EH (cell line): ENCODE results near the gene MAD1L1.

Experiments used
- DNase-seq: peaks from one replicate; pipeline ENCODE4 v3.0.0-alpha.2; 2015; ENCODE audit warnings: low read depth

MAD1L1 gene

DNA sequence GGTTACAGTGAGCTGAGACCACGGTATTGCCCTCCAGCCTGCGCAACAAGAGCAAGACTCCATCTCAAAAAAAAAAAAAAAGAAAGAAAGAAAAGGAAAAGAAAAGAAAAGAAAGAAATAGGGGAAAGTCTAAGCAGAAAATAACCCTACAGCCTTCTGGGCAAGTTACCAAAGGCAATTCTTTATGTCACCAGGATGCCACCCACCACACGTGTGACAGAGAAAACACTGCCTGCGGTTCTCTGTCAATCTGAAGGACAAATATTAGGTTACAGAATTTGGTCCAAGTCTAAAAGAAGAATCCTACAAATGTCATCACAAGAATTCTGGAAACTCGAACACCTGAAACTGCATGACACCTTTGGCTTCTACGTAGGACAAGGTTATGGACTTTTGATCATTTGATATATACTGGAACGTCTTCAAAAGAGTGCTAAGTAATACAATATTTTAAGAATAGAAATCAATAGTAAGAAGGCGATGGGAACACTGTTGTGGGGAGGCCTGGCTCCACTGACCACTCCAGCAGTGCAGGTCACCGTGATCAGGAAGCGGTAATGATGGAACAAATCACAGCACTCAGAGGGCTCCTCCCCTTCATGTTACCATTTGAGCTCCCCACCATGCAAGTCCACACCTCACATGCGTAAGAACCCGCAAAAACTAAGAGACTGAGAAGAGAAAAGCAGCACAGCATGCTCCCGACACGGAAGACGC, 75.8 kb downstream of the MAD1L1 start:
- DNase-seq, result no peak

DNA sequence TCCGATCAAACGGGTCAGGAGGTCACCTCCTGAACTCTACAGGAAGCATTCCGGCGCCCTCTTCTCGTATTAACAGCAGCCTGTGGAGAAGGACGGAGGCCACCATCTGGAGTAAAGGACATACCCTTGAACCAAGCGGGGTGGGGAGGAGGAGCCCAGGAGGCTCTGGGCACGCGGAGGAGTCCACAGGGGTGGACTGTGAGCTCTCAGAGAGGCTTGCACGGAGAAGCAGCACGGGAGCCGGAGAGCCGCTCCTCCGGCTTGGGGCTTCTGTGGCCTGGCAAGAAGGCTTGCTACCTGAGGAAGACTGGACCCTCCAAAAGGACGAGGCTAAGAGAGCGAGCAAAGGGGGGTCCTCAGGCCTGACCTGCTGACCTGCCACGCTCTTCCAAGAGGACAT, 77.9 kb downstream of the MAD1L1 start:
- DNase-seq, result no peak

DNA sequence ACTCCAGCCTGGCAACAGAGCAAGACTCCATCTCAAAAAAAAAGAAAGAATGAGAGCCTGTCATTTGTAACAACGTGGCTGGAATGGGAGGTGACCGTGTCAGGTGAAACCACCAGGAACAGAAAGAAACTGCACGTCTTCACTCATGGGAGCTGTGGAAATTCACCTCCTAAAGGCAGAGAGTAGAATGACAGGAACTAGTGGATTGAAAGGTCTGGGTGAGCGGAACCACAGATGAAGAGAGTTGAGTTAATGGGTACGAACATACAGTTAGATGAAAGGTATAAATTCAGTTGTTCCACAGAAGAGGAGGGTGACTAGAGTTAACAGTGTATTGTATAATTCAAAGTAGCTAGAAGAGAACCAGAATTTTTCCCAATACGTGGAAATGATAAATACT, 78.6 kb downstream of the MAD1L1 start:
- no peak for DNase-seq

DNA sequence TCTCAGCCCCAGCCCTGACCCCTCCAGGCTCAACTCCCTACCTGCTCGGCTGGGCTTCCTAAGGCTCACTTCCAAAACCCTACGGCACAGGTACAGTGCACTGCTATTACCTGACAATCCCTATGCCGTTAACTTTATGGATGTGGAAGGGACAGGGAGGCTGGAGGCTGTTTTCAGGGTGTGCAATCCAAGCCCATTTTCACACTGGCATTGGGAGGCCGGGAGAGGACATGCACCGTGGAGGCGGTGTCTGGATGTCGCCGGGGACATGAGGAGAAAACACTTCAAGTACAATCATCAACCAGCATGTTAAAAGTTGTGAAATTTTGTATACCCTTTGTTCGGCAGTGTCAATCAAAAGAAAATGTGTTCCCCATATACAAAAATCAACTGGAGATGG, 80.1 kb downstream of the MAD1L1 start:
- DNase-seq, result no peak

DNA sequence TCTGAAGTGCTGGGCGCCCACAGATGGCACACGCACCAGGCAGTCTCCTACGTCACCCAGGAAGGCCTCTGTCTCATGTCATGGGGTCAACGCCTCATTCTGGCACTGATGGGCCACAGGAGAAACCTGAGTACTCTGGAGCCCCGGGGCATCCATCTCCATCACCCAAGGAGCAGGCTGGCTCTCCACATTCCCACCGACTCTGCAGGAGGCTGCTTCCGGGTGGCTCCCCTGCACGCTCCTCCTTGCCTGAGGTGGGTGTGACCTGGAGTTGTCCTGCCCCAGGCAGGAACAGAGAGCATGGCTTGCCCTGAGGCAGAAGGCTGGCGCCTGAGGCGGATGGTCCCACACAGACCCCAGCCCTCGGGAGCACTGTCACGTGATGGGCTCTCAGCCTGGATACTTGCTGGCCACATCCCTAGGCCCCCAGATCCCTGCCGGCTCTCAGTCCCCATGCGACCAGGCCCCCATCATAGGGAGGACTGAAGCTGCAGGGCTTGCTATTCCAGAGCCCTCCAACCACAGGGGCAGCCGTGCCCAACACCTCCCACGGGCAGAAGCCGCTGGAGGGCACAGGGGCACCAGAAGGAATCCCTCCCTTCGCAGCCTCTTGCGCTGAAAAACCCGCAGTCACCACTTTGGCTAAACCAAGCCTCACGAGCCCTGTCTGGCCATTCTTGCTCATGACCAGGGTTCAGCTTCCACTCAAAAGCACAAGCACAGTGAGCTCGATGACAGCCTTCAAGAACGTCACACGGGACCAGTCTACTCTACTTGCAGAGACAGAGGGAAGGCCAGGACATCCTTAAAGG, 80.7 kb downstream of the MAD1L1 start:
- DNase-seq, result peak; percentile 4

DNA sequence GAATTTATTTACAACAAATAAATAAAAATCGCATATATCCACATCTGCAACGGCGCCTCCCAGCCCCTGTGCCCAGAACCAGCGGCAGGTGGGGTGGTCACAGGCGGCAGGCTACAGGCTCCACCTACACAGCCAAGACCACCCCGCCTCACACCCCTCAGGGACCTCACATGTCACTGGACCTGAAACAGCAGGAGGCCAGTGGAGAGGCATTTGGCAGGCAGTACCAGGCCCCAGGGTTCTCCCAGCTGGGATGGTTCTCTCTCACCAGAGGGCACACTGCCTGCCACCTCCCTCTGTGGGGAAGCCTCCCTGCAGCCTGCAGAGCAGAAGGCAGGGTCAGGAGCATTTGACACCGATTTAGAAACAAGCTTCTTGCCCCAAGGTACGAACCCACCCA, 81.5 kb downstream of the MAD1L1 start:
- no peak for DNase-seq

DNA sequence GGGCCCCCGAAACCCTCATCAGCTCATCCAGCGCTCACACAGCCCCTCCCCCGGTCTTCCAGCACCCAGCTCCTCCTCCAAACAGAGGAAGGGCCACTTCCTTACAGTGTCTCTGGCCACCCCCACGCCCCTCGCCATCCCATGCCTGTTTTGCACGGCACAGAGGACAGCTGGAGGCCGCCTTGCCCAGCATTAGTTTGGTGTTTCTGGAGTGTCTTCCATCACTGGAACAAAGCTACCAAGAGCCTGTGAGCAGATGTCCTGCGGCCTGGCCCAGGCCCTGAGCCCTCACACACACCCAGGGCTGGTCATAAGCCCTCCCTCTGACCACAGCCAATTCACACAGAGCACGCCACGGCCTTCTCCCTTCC, 82.3 kb downstream of the MAD1L1 start:
- DNase-seq, result no peak

DNA sequence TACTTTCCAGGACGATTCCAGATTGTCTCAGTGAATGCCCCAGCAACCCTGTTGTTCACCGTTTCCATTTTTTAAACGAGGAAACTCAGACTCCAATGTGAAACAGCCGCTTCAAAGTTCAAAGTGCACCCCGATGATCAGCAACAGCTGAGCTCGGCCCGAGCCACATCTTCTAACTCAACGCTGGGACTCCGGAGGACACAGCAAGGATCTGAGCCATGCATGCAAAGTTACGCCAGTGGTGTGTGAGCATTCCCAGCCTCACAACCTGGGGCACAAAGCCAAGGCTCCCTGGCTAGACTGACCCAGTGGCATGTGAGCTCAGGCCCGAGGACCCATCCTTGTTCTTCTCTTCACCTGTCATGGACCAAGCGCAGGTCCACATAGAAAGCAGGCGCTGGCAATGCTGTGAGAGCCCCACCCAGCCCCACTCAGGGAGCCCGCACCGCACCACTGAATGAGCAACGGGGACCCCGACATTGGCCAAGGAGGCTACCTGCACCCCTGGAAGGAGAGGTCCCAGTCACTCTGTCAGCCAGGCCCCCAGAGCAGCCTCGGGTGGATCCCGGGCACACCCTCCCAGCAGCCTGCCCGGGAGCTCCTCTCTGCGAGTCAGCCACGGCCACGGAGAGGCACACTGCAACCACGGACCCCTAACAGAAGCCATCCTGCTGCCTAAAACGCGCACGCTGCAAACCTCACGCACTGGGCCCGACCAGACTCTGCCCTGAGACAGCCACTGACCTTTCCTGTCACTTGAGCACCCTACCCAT, 82.9 kb downstream of the MAD1L1 start:
- no peak for DNase-seq

DNA sequence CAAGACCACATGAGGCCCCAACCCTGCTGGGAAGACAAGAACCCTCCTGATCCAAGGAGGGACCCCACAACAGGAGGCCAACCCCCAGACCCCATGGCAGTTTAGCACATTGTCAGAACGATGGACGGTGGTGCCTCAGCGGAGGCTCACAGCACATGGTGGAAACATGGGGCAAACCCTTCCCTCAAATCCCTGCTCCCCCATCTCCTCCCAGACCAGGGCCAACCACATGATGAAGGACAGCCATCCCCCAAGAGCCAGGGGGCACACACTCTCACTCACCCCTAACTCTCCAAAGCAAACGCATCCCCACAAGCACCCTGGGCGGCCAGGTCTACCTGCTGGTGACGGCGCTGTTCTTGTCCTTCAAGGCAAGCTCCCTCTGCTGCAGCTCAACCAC, 83.9 kb downstream of the MAD1L1 start:
- DNase-seq, result no peak

DNA sequence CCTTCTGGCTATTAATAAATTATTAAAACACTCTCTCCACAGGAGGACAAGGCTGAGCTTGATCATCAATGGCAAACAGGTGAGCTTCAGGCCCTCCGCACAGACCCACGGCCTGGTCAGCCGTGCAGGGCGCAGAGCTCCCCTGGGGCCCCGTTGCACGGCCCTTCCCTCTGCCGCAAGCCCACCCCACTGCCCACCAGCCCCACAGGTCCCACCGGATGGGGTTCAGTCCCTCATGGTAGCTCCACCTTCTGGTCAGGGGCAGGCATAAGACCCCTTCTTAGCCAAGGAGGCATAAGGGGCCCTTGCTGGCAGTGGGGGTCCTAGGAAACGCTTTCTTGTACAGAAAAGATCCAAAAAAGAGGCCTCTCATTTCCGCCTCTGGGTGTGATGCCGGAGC, 84.6 kb downstream of the MAD1L1 start:
- no peak for DNase-seq

DNA sequence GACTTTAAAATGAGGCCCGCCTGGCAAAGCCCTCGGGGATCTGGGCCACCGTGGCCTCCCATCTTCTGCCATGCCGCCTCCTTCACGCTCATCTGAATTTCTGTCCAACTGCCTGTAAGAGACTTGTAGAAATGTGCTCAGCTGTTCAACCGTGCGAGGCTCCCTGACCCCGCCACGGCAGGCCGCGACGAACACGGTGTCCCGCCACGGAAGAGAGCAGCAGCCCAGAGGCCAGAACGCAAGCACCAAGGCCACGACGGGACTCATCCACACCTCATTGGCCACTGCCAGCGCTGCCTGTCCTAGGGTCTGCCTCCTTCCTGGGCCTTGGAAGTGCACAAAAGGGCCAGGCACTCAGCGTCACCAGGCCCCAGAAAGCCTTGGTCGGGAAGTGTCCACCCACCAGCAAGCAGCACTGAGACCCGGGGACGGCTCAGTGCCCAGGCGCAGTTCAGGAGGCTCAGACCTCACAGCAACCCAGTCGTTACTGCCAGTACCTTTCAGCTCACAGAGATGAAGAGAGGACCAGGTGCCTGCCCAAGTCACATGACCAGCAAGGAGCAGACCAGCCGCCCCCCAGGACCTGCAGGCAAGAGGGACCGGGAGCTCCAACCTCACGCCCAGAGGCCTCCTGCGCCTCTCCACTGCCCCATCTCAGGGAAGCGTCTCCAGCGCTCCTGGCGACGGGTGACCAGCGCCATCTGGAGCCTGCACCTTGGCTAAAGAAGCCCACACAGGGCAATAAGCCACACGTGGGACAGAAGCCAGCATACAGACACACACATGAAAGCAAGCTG, 85.9 kb downstream of the MAD1L1 start:
- DNase-seq, result no peak

DNA sequence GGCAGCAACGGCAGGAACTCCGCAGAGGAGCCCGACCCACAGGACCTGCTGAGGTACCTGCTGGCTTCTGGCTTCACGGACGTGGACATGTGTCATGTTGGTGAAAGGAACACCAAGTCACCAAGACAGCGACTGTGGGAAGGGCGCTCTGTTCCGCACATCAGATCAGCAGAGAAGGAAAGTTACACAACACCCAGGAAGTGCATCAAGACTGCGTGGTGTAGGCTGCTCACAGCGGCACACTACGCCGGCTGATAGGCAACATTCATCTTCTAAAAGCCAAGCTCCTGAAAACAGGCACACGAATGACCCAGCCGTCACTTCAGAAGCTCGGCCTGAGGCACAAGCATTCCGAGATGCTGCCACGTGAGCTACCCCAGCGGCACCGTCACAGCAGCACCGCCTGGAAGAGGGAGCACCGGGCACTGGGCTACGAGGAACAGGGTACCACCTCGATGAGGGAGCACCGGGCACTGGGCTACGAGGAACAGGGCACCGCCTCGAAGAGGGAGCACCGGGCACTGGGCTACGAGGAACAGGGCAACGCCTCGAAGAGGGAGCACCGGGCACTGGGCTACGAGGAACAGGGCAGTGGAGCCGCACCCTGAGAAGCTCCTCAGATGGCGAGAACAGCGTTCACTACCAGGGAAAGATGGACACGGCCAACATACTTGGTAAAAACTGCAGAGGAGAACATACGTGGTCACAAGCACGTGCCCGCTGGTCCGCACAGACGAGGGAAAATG, 86.7 kb downstream of the MAD1L1 start:
- DNase-seq, result no peak

DNA sequence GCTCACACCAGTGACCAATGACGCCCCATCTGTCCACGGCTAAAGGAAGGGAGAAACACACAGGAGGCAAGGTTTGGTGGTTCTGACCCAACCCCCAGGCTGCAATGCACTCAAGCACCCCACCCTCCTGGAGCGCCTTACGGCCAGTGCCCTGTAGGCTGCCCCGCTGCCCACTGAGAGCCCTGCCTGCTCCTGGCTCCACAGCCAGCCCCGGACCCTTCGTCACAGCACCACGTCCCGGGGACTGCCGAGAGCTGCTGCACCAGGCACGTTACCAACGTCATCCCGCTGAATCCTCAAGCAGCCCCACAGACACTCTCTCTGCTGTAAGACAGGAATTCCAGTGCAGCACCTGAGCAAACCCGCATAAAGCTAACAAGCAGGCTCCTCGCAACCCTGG, 87.8 kb downstream of the MAD1L1 start:
- no peak for DNase-seq

DNA sequence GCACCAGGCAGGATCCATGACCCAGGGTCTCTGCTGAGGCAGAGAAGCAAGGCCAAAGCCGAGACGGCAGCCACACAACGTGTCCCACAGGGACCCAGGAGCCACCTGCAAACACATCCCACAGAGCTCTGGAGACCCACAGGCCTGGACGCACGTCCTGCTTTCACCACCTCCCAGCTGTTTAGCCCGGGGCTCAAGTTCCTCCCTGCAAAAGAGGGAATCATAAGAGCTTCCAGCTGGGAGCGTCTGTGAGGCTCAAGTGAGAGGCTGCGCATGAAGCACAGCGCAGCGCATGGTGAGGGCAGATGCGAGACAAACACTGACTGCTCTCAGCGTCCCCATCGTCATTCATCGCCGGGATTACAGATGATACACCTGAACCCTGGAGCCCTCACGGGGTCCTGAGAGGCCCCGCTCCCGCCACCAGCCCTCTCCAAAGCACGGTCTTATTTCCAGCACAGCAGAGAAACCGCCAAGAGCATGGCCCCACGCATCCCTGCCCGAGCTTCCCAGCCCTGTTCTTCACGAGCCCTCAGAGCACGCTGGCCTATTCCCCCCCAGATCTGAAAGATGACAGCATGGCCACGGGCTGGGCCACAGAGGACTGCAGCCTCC, 88.7 kb downstream of the MAD1L1 start:
- no peak for DNase-seq

DNA sequence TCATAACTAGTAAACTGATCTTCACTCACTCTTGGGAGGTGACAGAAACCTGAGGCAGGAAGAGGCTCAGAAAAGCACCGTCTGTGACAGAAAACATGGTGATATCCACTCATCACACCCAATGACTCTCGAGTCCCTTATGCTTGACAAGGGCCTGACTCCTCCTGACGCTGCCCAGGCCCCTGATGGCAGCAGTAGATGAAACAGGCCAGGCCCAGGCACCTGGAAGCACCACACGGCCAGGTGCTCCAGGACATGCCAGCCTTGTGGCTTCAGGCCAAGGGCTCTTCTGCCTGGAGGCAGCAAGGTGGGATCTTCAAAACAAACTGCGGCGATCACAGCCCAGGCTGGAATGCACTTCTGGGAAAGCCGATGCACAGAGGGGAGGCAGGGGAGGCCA, 89.3 kb downstream of the MAD1L1 start:
- DNase-seq, result no peak

DNA sequence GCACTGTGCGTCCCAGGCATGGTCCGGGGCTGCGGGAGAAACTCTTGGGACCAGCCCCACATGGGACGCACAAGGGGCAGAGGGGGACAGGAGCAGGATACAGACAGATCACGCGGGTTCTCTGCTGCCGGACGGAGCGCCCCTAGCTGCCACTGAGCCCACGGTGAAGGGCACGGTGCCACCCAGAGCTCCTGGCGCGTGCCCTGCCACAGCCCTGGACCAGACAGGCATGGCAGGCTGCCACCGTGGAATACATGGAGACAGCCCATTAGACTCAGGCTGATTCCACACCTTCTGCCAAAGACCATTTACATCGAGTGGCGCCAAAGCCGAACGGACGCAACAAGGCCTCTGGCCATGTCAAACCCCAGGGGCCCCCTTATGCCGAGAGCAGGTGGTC, 90.4 kb downstream of the MAD1L1 start:
- no peak for DNase-seq

DNA sequence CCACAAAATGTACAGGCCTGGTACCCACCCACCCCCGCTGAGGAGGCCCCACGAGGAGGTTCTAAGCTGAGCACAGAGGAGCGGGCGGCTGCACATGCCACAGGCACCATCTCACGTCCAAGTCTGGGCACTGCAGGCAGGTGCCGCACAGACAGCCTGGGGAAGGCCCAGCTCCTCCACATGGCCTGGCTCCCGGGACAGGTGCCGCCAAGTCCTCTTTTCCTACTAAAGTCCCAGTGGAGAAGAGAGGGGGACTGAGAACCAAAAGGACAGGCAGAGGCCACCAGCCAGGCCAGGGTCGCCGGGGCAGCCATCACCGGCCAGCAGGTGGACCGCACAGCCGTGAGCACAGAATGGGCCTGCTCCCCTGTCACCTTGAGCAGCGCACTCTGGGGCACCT, 91.1 kb downstream of the MAD1L1 start:
- no peak for DNase-seq

DNA sequence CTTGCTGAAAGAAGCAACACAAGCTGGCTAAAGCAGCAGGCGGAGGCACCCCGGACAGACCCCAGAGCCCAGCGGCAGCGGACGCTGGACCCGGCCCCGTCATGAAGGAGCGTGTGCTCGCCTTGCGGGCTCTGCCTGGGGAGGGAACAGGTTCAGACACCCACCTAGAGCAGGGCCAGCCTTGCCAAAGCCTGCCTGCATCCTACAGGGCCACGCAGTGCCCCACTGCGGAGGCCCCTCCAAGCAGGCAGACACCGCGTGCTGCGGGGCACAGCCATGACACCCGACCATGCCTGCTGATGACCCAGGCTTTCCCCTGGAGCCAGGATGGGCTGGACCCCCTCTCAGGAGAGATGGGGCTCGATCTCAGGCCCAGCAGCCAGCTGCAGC, 91.7 kb downstream of the MAD1L1 start:
- no peak for DNase-seq

DNA sequence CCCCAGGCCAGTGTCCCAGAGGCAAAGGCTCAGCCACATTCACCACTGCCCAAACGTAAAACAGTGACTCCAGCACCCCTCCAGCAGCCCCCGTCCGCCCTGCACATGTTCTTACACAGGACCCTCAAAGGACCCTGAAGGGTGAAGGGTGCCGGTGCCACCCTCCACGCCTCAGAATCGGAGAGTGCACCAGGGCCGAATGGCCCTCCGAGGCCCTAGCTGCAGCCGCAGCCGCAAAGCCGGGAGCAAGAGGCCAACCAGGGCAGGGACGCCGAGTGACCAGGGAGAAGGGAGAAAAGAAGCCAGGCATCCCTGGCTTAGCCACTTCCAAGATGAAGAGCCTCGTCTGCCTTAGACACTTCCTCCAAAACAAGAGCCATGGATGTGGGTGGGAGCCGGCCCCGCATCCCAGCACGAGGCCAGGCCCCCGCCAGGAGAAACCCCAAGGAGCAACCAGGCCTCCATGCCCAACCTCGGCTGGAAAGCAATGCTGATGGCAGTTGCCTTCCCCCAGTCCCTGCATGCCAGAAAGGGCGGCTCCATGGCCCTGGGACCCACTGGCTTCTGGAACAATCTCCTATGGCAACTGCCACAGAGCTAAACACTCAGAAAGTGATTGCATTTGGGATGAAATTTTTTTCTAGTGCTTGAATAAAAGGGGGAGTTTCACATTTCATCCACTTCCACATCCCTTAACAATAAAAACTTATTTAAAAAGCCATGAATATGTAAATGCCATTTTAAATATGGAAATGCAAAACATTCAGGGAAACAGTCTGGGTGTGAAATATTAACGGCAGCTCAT, 92.3 kb downstream of the MAD1L1 start:
- DNase-seq, result no peak

DNA sequence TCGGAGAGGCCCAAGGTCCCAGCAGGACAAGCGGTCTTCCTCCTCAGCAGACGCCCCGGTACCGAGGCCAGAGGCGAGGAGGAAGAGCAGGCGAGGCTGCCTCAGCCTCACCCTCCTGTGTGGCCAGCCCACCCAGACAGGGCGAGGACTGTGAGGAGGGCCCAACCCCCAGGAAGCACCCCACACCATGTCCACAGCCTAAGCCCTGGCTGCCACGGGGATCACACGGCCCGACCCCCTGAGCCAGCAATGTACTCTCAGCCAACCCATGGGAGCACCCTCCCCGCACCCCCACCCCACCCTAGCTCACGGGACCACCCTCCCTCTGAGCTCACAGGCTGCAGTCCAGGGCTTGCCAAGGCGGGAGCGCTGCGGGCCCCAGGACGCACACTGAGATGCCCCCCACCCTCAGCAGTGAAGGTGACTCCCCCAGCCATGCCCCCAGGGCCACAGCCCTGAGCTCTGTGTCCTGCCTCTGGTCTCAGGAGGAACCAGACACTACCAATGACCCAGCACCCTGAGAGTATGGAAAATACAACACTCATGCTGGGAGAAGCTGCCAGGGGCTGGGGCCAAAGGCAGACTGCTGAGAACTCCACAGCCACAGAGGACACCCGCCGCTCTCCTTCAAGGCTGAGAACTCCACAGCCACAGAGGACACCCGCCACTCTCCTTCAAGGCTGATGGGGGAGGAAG, 93.6 kb downstream of the MAD1L1 start:
- no peak for DNase-seq
